ENCODE data around the gene HDAC5.
"Not testable (repeated sequence)": the region's sequence is repeated elsewhere in the genome, so short reads cannot be mapped to it uniquely, and the experiment has no call there.

HDAC5 gene

GRCh38 chr17:44110823-44111633 lies 12.4 kb downstream of the HDAC5 start:
- Histone ChIP-seq H3K27ac (ENCODE audit: insufficient read depth, low read depth, low read length, poor library complexity, severe bottlenecking) (no peak overlapping the region), H3K9me3 (ENCODE audit: control insufficient read depth, low read length) (no peaks in the 10 kb centered on the region), H3K27me3 (ENCODE audit: control insufficient read depth, insufficient read depth, low read length, poor library complexity, severe bottlenecking) (no peaks in the 10 kb centered on the region), H3K36me3 (ENCODE audit: control insufficient read depth, insufficient read depth, low read length) (peaks cover 3% of the 10 kb centered on the region), H3K4me3 (ENCODE audit: insufficient read depth, low read depth, low read length) (no peak overlapping the region), H3K4me1 (ENCODE audit: control insufficient read depth, insufficient read depth, low read length) (peaks cover 19% of the 10 kb centered on the region)
- WGBS, 2 experiments = 17 to 20% methylated on average over 28 of the region's 28 CpGs

GRCh38 chr17:44110011-44110686 lies 13.3 kb downstream of the HDAC5 start:
- Histone ChIP-seq H3K4me3 (ENCODE audit: insufficient read depth, low read depth, low read length) (no peak overlapping the region), H3K27me3 (ENCODE audit: control insufficient read depth, insufficient read depth, low read length, poor library complexity, severe bottlenecking) (no peaks in the 10 kb centered on the region), H3K9me3 (ENCODE audit: control insufficient read depth, low read length) (no peaks in the 10 kb centered on the region), H3K27ac (ENCODE audit: insufficient read depth, low read depth, low read length, poor library complexity, severe bottlenecking) (no peak overlapping the region), H3K4me1 (ENCODE audit: control insufficient read depth, insufficient read depth, low read length) (peaks cover 27% of the 10 kb centered on the region), H3K36me3 (ENCODE audit: control insufficient read depth, insufficient read depth, low read length) (peaks cover 3% of the 10 kb centered on the region)
- 90 to 92% methylated on average over 10 of the region's 10 CpGs for WGBS, 2 experiments

- 67 to 70% methylated on average over 4 of the region's 4 CpGs for WGBS, 2 experiments
- no peak overlapping the region for H3K27ac ChIP-seq (ENCODE audit: insufficient read depth, low read depth, low read length, poor library complexity, severe bottlenecking)
- H3K27me3 ChIP-seq (ENCODE audit: control insufficient read depth, insufficient read depth, low read length, poor library complexity, severe bottlenecking) = no peaks in the 10 kb centered on the region
- H3K9me3 ChIP-seq (ENCODE audit: control insufficient read depth, low read length) = no peaks in the 10 kb centered on the region
- H3K4me3 ChIP-seq (ENCODE audit: insufficient read depth, low read depth, low read length) = no peak overlapping the region
- H3K4me1 ChIP-seq (ENCODE audit: control insufficient read depth, insufficient read depth, low read length) = peaks cover 27% of the 10 kb centered on the region
- no peaks in the 10 kb centered on the region for H3K36me3 ChIP-seq (ENCODE audit: control insufficient read depth, insufficient read depth, low read length)
Observed at GRCh38 chr17:44109312-44109630, 14.2 kb downstream of the HDAC5 start.

GRCh38 chr17:44108440-44109311 lies 14.8 kb downstream of the HDAC5 start:
- Histone ChIP-seq H3K9me3 (ENCODE audit: control insufficient read depth, low read length) (no peaks in the 10 kb centered on the region), H3K27ac (ENCODE audit: insufficient read depth, low read depth, low read length, poor library complexity, severe bottlenecking) (no peak overlapping the region), H3K4me1 (ENCODE audit: control insufficient read depth, insufficient read depth, low read length) (peaks cover 27% of the 10 kb centered on the region), H3K27me3 (ENCODE audit: control insufficient read depth, insufficient read depth, low read length, poor library complexity, severe bottlenecking) (no peaks in the 10 kb centered on the region), H3K36me3 (ENCODE audit: control insufficient read depth, insufficient read depth, low read length) (no peaks in the 10 kb centered on the region), H3K4me3 (ENCODE audit: insufficient read depth, low read depth, low read length) (no peak overlapping the region)
- WGBS, 2 experiments = 73 to 79% methylated on average over 16 of the region's 16 CpGs

DNA sequence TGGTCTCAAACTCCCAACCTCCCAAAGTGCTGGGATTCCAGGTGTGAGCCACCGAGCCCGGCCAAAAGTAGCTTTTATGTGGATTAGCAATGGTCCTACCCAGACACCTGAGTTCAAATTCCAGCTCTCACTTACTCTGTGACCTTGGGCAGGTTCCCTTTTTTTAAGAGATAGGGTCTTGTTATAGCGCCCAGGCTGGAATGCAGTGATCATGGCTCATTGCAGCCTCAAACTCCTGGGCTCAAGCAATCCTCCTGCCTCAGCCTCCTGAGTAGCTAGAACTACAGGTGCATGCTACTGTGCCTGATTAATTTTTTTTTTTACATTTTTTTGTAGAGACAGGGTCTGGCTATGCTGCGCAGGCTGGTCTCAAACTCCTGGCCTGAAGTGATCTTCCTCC lies 16.6 kb downstream of the HDAC5 start:
- no peaks in the 10 kb centered on the region for H3K36me3 ChIP-seq (ENCODE audit: control insufficient read depth, insufficient read depth, low read length)
- H3K27me3 ChIP-seq (ENCODE audit: control insufficient read depth, insufficient read depth, low read length, poor library complexity, severe bottlenecking) = no peaks in the 10 kb centered on the region
- H3K9me3 ChIP-seq (ENCODE audit: control insufficient read depth, low read length) = no peaks in the 10 kb centered on the region
- H3K27ac ChIP-seq (ENCODE audit: insufficient read depth, low read depth, low read length, poor library complexity, severe bottlenecking) = no peak overlapping the region
- H3K4me1 ChIP-seq (ENCODE audit: control insufficient read depth, insufficient read depth, low read length) = peaks cover 23% of the 10 kb centered on the region
- 94 to 96% methylated on average over 4 of the region's 4 CpGs for WGBS, 2 experiments
- no peak overlapping the region for H3K4me3 ChIP-seq (ENCODE audit: insufficient read depth, low read depth, low read length)

DNA sequence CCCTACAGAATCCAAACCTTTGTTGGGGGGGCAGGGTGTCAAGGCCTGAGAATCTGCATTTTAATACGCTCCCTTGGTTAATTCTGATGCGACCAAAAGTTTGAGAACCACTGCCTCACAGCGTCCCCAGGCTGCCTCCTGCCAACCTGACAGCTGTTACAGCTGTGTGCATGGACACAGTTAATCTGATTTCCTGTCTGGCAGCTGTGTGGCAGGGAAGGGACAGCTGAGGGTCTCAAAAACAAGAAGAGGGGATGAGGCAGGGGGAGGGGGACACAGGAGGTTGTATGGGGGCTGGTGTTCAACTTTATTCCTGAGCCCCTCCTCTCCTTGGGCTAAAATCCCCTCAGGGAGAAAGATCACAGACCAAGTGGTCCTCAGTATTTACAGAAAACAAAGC lies 17.5 kb downstream of the HDAC5 start:
- WGBS, 2 experiments = 26 to 35% methylated on average over 3 of the region's 3 CpGs

GRCh38 chr17:44105483-44105882 lies 18.0 kb downstream of the HDAC5 start:
- 76 to 78% methylated on average over 3 of the region's 3 CpGs for WGBS, 2 experiments
- H3K36me3 ChIP-seq (ENCODE audit: control insufficient read depth, insufficient read depth, low read length) = no peaks in the 10 kb centered on the region
- no peaks in the 10 kb centered on the region for H3K9me3 ChIP-seq (ENCODE audit: control insufficient read depth, low read length)
- H3K4me3 ChIP-seq (ENCODE audit: insufficient read depth, low read depth, low read length) = no peak overlapping the region
- H3K4me1 ChIP-seq (ENCODE audit: control insufficient read depth, insufficient read depth, low read length) = peaks cover 9% of the 10 kb centered on the region
- H3K27ac ChIP-seq (ENCODE audit: insufficient read depth, low read depth, low read length, poor library complexity, severe bottlenecking) = no peak overlapping the region
- H3K27me3 ChIP-seq (ENCODE audit: control insufficient read depth, insufficient read depth, low read length, poor library complexity, severe bottlenecking) = no peaks in the 10 kb centered on the region

More for the DNA sequence above, 17.5 kb downstream of the HDAC5 start:
- Histone ChIP-seq H3K4me1 (ENCODE audit: control insufficient read depth, insufficient read depth, low read length) (peaks cover 14% of the 10 kb centered on the region), H3K27ac (ENCODE audit: insufficient read depth, low read depth, low read length, poor library complexity, severe bottlenecking) (no peak overlapping the region), H3K27me3 (ENCODE audit: control insufficient read depth, insufficient read depth, low read length, poor library complexity, severe bottlenecking) (no peaks in the 10 kb centered on the region), H3K4me3 (ENCODE audit: insufficient read depth, low read depth, low read length) (no peak overlapping the region), H3K36me3 (ENCODE audit: control insufficient read depth, insufficient read depth, low read length) (no peaks in the 10 kb centered on the region), H3K9me3 (ENCODE audit: control insufficient read depth, low read length) (no peaks in the 10 kb centered on the region)

DNA sequence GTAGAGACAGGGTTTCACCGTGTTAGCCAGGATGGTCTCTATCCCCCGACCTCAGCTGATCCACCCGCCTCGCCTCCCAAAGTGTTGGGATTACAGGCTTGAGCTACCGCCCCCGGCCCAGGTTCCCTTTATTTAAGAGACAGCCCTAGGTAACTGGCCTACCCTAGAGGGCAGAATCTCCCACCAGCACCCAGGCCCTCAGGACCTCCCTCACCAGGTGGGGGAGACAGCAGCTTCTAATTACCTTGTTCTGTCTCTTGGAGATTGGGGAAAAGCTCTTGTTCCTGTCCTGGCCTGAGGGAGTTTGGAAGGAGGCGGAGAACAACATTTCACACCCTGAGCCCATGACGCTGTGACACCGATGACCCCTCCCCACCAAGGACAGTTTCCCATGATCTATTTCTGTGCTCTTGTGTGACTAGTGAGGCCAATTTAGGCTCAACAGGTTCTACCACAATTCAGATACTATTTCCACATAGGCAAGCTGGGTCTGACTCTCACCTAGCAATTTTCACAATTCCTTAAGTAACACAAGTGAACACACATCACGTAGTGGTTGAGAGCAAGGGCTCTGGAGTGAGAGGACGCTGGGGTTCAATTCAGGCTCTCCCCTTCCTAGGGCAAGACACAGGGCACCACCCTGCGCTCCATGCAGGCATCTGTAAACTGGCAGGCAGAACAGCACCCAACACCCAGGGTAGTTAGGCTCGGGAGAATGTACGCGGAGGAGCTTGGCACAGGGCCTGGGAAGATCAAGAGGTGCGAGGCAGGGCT lies 20.4 kb downstream of the HDAC5 start:
- H3K4me1 ChIP-seq (ENCODE audit: control insufficient read depth, insufficient read depth, low read length) = peaks cover 8% of the 10 kb centered on the region
- no peaks in the 10 kb centered on the region for H3K9me3 ChIP-seq (ENCODE audit: control insufficient read depth, low read length)
- H3K4me3 ChIP-seq (ENCODE audit: insufficient read depth, low read depth, low read length) = no peak overlapping the region
- 90% methylated on average over 16 of the region's 16 CpGs for WGBS, 2 experiments
- no peaks in the 10 kb centered on the region for H3K27me3 ChIP-seq (ENCODE audit: control insufficient read depth, insufficient read depth, low read length, poor library complexity, severe bottlenecking)
- no peak overlapping the region for H3K27ac ChIP-seq (ENCODE audit: insufficient read depth, low read depth, low read length, poor library complexity, severe bottlenecking)
- no peaks in the 10 kb centered on the region for H3K36me3 ChIP-seq (ENCODE audit: control insufficient read depth, insufficient read depth, low read length)

- H3K4me3 ChIP-seq (ENCODE audit: insufficient read depth, low read depth, low read length); H3K4me1 ChIP-seq (ENCODE audit: control insufficient read depth, insufficient read depth, low read length); H3K36me3 ChIP-seq (ENCODE audit: control insufficient read depth, insufficient read depth, low read length); H3K9me3 ChIP-seq (ENCODE audit: control insufficient read depth, low read length); H3K27me3 ChIP-seq (ENCODE audit: control insufficient read depth, insufficient read depth, low read length, poor library complexity, severe bottlenecking): not testable (repeated sequence)
- peak overlapping the region; percentile 2 for H3K27ac ChIP-seq (ENCODE audit: insufficient read depth, low read depth, low read length, poor library complexity, severe bottlenecking)
- WGBS, 2 experiments = 84 to 89% methylated on average over 5 to 6 of the region's 6 CpGs
Observed at GRCh38 chr17:44101858-44102257, 21.6 kb downstream of the HDAC5 start.

Data from ectodermal cell (in vitro differentiated cells).